ENCODE data around the gene RNU6-7. TPM values are rescaled to one million over a fixed set of nuclear protein-coding genes. Genes with fewer than 3 reads are reported as not detected.
A peak's percentile ranks its signal among the peaks of the same experiment; 100 is the strongest.

Gene RNU6-7
- total and polyA plus RNA-seq, 2 donors (not counting 1 experiment from before 2014, with no cell fraction given), result not detected

DNA sequence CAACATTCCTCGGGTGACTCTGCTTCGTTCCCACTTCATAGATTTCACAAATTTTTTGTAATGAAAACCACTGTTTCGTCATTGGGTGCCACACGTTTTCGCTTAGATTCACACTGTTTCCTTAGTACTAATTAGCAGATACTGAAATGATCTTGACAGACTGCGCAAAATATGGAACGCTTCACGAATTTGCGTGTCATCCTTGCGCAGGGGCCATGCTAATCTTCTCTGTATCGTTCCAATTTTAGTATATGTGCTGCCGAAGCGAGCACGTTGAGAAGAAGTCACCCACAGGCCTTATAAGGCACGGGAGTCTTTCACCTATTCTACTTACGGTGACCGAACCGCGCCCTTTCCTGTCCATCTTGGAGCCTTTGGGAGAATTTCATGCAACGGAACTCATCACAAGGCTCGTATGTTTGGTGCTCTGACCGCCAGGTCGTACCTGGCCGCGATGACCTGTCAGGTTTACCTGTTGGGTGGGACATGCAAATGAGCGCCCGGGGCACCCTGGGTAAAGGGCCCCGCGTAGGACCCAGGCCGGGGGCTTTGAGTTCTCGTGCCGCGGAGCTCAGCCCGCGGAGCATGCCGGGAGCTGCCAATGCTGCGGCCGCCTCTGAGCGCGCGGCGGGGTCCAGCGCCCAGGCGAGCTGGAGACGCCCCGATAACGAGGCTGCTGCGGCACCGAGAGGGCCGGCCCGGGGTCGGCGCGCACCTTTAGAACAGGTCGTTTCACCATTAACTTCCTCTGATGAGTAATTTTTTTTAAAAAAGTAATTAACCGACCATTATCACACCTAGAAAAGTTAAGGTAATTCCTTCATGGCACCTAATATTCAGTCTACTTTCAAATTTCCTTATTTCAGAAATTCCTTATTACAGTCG, 1.4 kb downstream of the RNU6-7 start, which contains the start of gene RNU6-8:
TSS of gene RNU6-8 (minus strand) at position 272 of the 885 bp plus-strand sequence.
- peak within 1 kb of the TSS; percentile 60 for H3K27ac ChIP-seq (ENCODE audit: insufficient read depth, low read length)
- H3K79me2 ChIP-seq (ENCODE audit: control insufficient read depth, insufficient read depth, low read length), result no peaks in the 10 kb centered on the region

DNA sequence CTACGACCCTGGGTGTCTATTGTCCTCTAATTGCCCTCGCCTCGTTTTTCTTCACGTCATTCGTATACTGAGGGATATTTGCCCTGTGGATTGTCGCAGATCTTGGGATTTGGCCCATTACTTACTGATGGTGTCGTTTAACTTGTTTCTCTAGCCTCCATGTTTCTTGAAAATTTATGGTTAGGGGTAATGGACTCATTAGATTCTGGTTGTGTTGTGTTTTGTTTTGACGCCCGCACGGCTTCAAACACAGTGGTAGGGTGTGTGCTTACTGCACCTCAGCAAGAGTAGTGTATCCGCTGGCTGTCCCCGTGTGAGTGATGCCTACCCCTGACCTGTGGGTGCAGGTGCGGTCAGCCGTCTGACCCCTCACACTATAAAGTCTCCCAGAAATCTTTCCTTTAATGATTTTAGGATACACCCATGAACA, 2.1 kb downstream of the RNU6-7 start:
- Histone ChIP-seq H3K4me2 (ENCODE audit: extremely low read depth, insufficient read depth, low read length) (peak overlapping the region; percentile 97), H4K20me1 (ENCODE audit: control insufficient read depth, extremely low read depth, insufficient read depth, low read length) (no peaks in the 10 kb centered on the region), H3K36me3 (ENCODE audit: control insufficient read depth, insufficient read depth, low read length) (no peaks in the 10 kb centered on the region), H3K4me1 (ENCODE audit: control insufficient read depth, extremely low read depth, insufficient read depth, low read length) (no peaks in the 10 kb centered on the region), H2AFZ (ENCODE audit: low read length) (peak overlapping the region; percentile 2), H3K79me2 (ENCODE audit: control insufficient read depth, insufficient read depth, low read length) (no peaks in the 10 kb centered on the region), H3K27ac (ENCODE audit: insufficient read depth, low read length) (no peak overlapping the region), H3K9ac (ENCODE audit: insufficient read depth, low read length) (no peak overlapping the region), H3K27me3 (ENCODE audit: control insufficient read depth, insufficient read depth, low read length) (peaks cover 2% of the 10 kb centered on the region), H3K4me3 (replicated peaks in 1 of 4; ENCODE audit: control extremely low read depth in 1 of 4, insufficient read depth in 1 of 4, low read depth in 3 of 4, low read length in 4 of 4) (peak overlapping the region; percentile 46 to 83 (median 58)), H3K9me3 (ENCODE audit: control insufficient read depth, insufficient read depth, low read depth, low read length) (no peaks in the 10 kb centered on the region)
- DNase-seq (ENCODE audit: low read depth in 2 of 2), result peak; percentile 5 to 17
- TF ChIP-seq CTCF (conservative IDR thresholded peaks at IDR 0.05 in 1 of 2, IDR thresholded peaks at IDR 0.05 in 1 of 2; ENCODE audit: low read depth in 1 of 2, low read length in 2 of 2) (no peak), EZH2 (IDR thresholded peaks at IDR 0.05; ENCODE audit: low read length, missing control alignments) (no peak)

More for the DNA sequence above, 1.4 kb downstream of the RNU6-7 start, which contains the start of gene RNU6-8:
- Histone ChIP-seq H2AFZ (ENCODE audit: low read length) (peak within 1 kb of the TSS; percentile 90), H3K27me3 (ENCODE audit: control insufficient read depth, insufficient read depth, low read length) (peaks cover 2% of the 10 kb centered on the region), H3K4me2 (ENCODE audit: extremely low read depth, insufficient read depth, low read length) (peak within 1 kb of the TSS; percentile 97), H3K9me3 (ENCODE audit: control insufficient read depth, insufficient read depth, low read depth, low read length) (no peaks in the 10 kb centered on the region), H3K4me1 (ENCODE audit: control insufficient read depth, extremely low read depth, insufficient read depth, low read length) (no peaks in the 10 kb centered on the region), H4K20me1 (ENCODE audit: control insufficient read depth, extremely low read depth, insufficient read depth, low read length) (no peaks in the 10 kb centered on the region), H3K9ac (ENCODE audit: insufficient read depth, low read length) (peak within 1 kb of the TSS; percentile 80), H3K4me3 (replicated peaks in 1 of 4; ENCODE audit: control extremely low read depth in 1 of 4, insufficient read depth in 1 of 4, low read depth in 3 of 4, low read length in 4 of 4) (peak within 1 kb of the TSS; percentile 46 to 83 (median 60)), H3K36me3 (ENCODE audit: control insufficient read depth, insufficient read depth, low read length) (no peaks in the 10 kb centered on the region)
- TF ChIP-seq CTCF (conservative IDR thresholded peaks at IDR 0.05 in 1 of 2, IDR thresholded peaks at IDR 0.05 in 1 of 2; ENCODE audit: low read depth in 1 of 2, low read length in 2 of 2) (no peak), EZH2 (IDR thresholded peaks at IDR 0.05; ENCODE audit: low read length, missing control alignments) (no peak)
- DNase-seq (ENCODE audit: low read depth in 2 of 2), result peak; percentile 91

- TF ChIP-seq EZH2 (IDR thresholded peaks at IDR 0.05; ENCODE audit: low read length, missing control alignments) (no peak), CTCF (conservative IDR thresholded peaks at IDR 0.05 in 1 of 2, IDR thresholded peaks at IDR 0.05 in 1 of 2; ENCODE audit: low read depth in 1 of 2, low read length in 2 of 2) (no peak)
- Histone ChIP-seq H3K9me3 (ENCODE audit: control insufficient read depth, insufficient read depth, low read depth, low read length) (no peaks in the 10 kb centered on the region), H3K79me2 (ENCODE audit: control insufficient read depth, insufficient read depth, low read length) (no peaks in the 10 kb centered on the region), H3K27me3 (ENCODE audit: control insufficient read depth, insufficient read depth, low read length) (peaks cover 2% of the 10 kb centered on the region), H3K4me1 (ENCODE audit: control insufficient read depth, extremely low read depth, insufficient read depth, low read length) (no peaks in the 10 kb centered on the region), H3K4me3 (replicated peaks in 1 of 4; ENCODE audit: control extremely low read depth in 1 of 4, insufficient read depth in 1 of 4, low read depth in 3 of 4, low read length in 4 of 4) (no peak overlapping the region), H3K36me3 (ENCODE audit: control insufficient read depth, insufficient read depth, low read length) (no peaks in the 10 kb centered on the region), H2AFZ (ENCODE audit: low read length) (no peak overlapping the region), H3K27ac (ENCODE audit: insufficient read depth, low read length) (no peak overlapping the region), H3K9ac (ENCODE audit: insufficient read depth, low read length) (no peak overlapping the region), H4K20me1 (ENCODE audit: control insufficient read depth, extremely low read depth, insufficient read depth, low read length) (no peaks in the 10 kb centered on the region), H3K4me2 (ENCODE audit: extremely low read depth, insufficient read depth, low read length) (no peak overlapping the region)
- DNase-seq (ENCODE audit: low read depth in 2 of 2), result no peak
Observed at GRCh38 chr14:32205554-32205953, 3.7 kb downstream of the RNU6-7 start.

Measured in fibroblast of lung (primary cell).